ENCODE results near the gene ZNF324B. TPM values are rescaled to one million over a fixed set of nuclear protein-coding genes. Genes with fewer than 3 reads are reported as not detected.
"Not testable (repeated sequence)": the region's sequence is repeated elsewhere in the genome, so short reads cannot be mapped to it uniquely, and the experiment has no call there.

The ZNF324B gene
- 6.1 TPM for total RNA-seq (2013)
- polyA plus RNA-seq (1 to 10 TPM in 1 of 3 donors, under 1 TPM in 2; 0.46 to 3.1 (median 0.82) TPM), polyA minus RNA-seq (9.8 and 14.5 TPM in 2 replicates), total RNA-seq (0.50 to 3.3 (median 1.7) reads per million in 11 experiments)

- Histone ChIP-seq H3K9ac (ENCODE audit: insufficient read depth, low read length, poor library complexity, severe bottlenecking) (peak within 1 kb of the TSS; percentile 71), H3K9me3 (replicated peaks in 1 of 2; ENCODE audit: control insufficient read depth in 1 of 2, insufficient read depth in 1 of 2, low read length in 2 of 2) (peaks cover 20 to 24% of the 10 kb centered on the region in 2 donors), H3K79me2 (ENCODE audit: insufficient read depth, low read length) (no peaks in the 10 kb centered on the region), H3K27ac (ENCODE audit: low read depth in 1 of 2, low read length in 2 of 2) (peak within 1 kb of the TSS in 1 of 2 donors; percentile 73), H3K4me1 (ENCODE audit: control insufficient read depth in 1 of 2, insufficient read depth in 2 of 2, low read length in 2 of 2) (peaks cover 11 to 15% of the 10 kb centered on the region in 2 donors), H3K4me2 (replicated peaks; ENCODE audit: extremely low read depth, low read length, poor library complexity, severe bottlenecking) (peak within 1 kb of the TSS; percentile 92), H3K27me3 (ENCODE audit: control insufficient read depth in 2 of 2, insufficient read depth in 2 of 2, low read length in 2 of 2) (peaks cover 0 to 5% of the 10 kb centered on the region in 2 donors), H3K36me3 (replicated peaks in 1 of 2; ENCODE audit: control insufficient read depth in 1 of 2, insufficient read depth in 2 of 2, low read length in 2 of 2) (peaks cover 13 to 23% of the 10 kb centered on the region in 2 donors), H3K4me3 (replicated peaks in 1 of 3; ENCODE audit: low read depth in 2 of 3, low read length in 3 of 3) (peak within 1 kb of the TSS; percentile 56 to 93 (median 58)), H4K20me1 (ENCODE audit: insufficient read depth, low read length) (no peaks in the 10 kb centered on the region), H2AFZ (ENCODE audit: insufficient read depth, low read depth, low read length, poor library complexity, severe bottlenecking) (peak within 1 kb of the TSS; percentile 92)
- peak within 1 kb of the TSS; percentile 81 to 89 for H3K4me3 Mint-ChIP-seq
- peaks cover 3 to 10% (median 7%) of the 10 kb centered on the region in 3 donors for H3K27me3 Mint-ChIP-seq (ENCODE audit: low read depth in 3 of 3)
- TF ChIP-seq CTCF (IDR thresholded peaks at IDR 0.05) = no peak
- H3K4me1 Mint-ChIP-seq = peaks cover 16% of the 10 kb centered on the region
- DNase-seq = peak; percentile 94 to 95 (median 95)
- H3K36me3 Mint-ChIP-seq = peaks cover 22 to 26% of the 10 kb centered on the region in 2 donors
- under 1% methylated on average over 79 of the region's 79 CpGs for WGBS (ENCODE audit: insufficient coverage)
- peak within 1 kb of the TSS in 5 of 7 donors; percentile 22 to 89 (median 73) for H3K27ac Mint-ChIP-seq
- peaks cover 16 to 34% (median 28%) of the 10 kb centered on the region in 7 donors for H3K9me3 Mint-ChIP-seq
- intact Hi-C loops (cut with micrococcal nuclease) = loop anchor here in 1 of 2 donors (1.0 kb wide), 1 partner anchor 11 kb away; the partner anchor contains the start of gene ZNF132
These were observed at the start of gene ZNF324B for GRCh38 chr19:58451358-58452101. Gene ZNF324B, plus strand, starts transcription at chr19:58451622. Its CDS starts 2,080 bp downstream, at chr19:58453702.

- DNase-seq = no peak
- Histone ChIP-seq H3K4me2 (replicated peaks; ENCODE audit: extremely low read depth, low read length, poor library complexity, severe bottlenecking) (peak overlapping the region; percentile 69), H4K20me1 (ENCODE audit: insufficient read depth, low read length) (no peaks in the 10 kb centered on the region), H3K27ac (ENCODE audit: low read depth in 1 of 2, low read length in 2 of 2) (peak overlapping the region in 1 of 2 donors; percentile 55), H3K9ac (ENCODE audit: insufficient read depth, low read length, poor library complexity, severe bottlenecking) (peak overlapping the region; percentile 40), H3K4me1 (ENCODE audit: control insufficient read depth in 1 of 2, insufficient read depth in 2 of 2, low read length in 2 of 2) (peaks cover 14% of the 10 kb centered on the region in 2 donors), H3K79me2 (ENCODE audit: insufficient read depth, low read length) (no peaks in the 10 kb centered on the region), H2AFZ (ENCODE audit: insufficient read depth, low read depth, low read length, poor library complexity, severe bottlenecking) (peak overlapping the region; percentile 82), H3K9me3 (replicated peaks in 1 of 2; ENCODE audit: control insufficient read depth in 1 of 2, insufficient read depth in 1 of 2, low read length in 2 of 2) (no peaks in the 10 kb centered on the region), H3K27me3 (ENCODE audit: control insufficient read depth in 2 of 2, insufficient read depth in 2 of 2, low read length in 2 of 2) (peaks cover 0 to 17% of the 10 kb centered on the region in 2 donors), H3K36me3 (replicated peaks in 1 of 2; ENCODE audit: control insufficient read depth in 1 of 2, insufficient read depth in 2 of 2, low read length in 2 of 2) (no peaks in the 10 kb centered on the region), H3K4me3 (replicated peaks in 1 of 3; ENCODE audit: low read depth in 2 of 3, low read length in 3 of 3) (peak overlapping the region; percentile 35 to 72 (median 53))
- Mint-ChIP-seq H3K27me3 (ENCODE audit: low read depth in 3 of 3) (peaks cover 17 to 24% (median 19%) of the 10 kb centered on the region in 3 donors), H3K9me3 (peaks cover 0 to 7% (median 2%) of the 10 kb centered on the region in 7 donors), H3K4me1 (peaks cover 13% of the 10 kb centered on the region), H3K4me3 (peak overlapping the region; percentile 81 to 88), H3K27ac (peak overlapping the region in 3 of 7 donors; percentile 68 to 90 (median 75)), H3K36me3 (no peaks in the 10 kb centered on the region)
- TF ChIP-seq CTCF (IDR thresholded peaks at IDR 0.05) = no peak
- intact Hi-C loops (cut with micrococcal nuclease) = loop anchor here in 1 of 2 donors (2.0 kb wide), 1 partner anchor 39 kb away; the partner anchor contains the start of gene ZNF132
- WGBS (ENCODE audit: insufficient coverage) = 47% methylated on average over 8 of the region's 23 CpGs
These were observed 49.5 kb upstream of the ZNF324B start for GRCh38 chr19:58401840-58402421.

GRCh38 chr19:58403920-58404478, 47.4 kb upstream of the ZNF324B start:
- DNase-seq; H3K36me3 ChIP-seq (replicated peaks in 1 of 2; ENCODE audit: control insufficient read depth in 1 of 2, insufficient read depth in 2 of 2, low read length in 2 of 2); H3K27me3 Mint-ChIP-seq (ENCODE audit: low read depth in 3 of 3); H3K9me3 Mint-ChIP-seq; H3K4me3 ChIP-seq (replicated peaks in 1 of 3; ENCODE audit: low read depth in 2 of 3, low read length in 3 of 3); H3K4me3 Mint-ChIP-seq; H3K27me3 ChIP-seq (ENCODE audit: control insufficient read depth in 2 of 2, insufficient read depth in 2 of 2, low read length in 2 of 2); H4K20me1 ChIP-seq (ENCODE audit: insufficient read depth, low read length); H2AFZ ChIP-seq (ENCODE audit: insufficient read depth, low read depth, low read length, poor library complexity, severe bottlenecking); H3K79me2 ChIP-seq (ENCODE audit: insufficient read depth, low read length); H3K9me3 ChIP-seq (replicated peaks in 1 of 2; ENCODE audit: control insufficient read depth in 1 of 2, insufficient read depth in 1 of 2, low read length in 2 of 2); H3K27ac ChIP-seq (ENCODE audit: low read depth in 1 of 2, low read length in 2 of 2); H3K36me3 Mint-ChIP-seq; H3K9ac ChIP-seq (ENCODE audit: insufficient read depth, low read length, poor library complexity, severe bottlenecking); intact Hi-C loops (cut with micrococcal nuclease); H3K4me2 ChIP-seq (replicated peaks; ENCODE audit: extremely low read depth, low read length, poor library complexity, severe bottlenecking): not testable (repeated sequence)
- 80% methylated on average over 1 of the region's 5 CpGs for WGBS (ENCODE audit: insufficient coverage)
- peaks cover 26 to 29% of the 10 kb centered on the region in 2 donors for H3K4me1 ChIP-seq (ENCODE audit: control insufficient read depth in 1 of 2, insufficient read depth in 2 of 2, low read length in 2 of 2)
- H3K4me1 Mint-ChIP-seq = peaks cover 26% of the 10 kb centered on the region
- peak overlapping the region in 1 of 7 donors; percentile 72 for H3K27ac Mint-ChIP-seq

Measured in CD14-positive monocyte (primary cell).